Measurements from ENCODE around the gene GMPR2. TPM values are rescaled to one million over a fixed set of nuclear protein-coding genes. Genes with fewer than 3 reads are reported as not detected.

Gene GMPR2
- total and polyA plus RNA-seq, 2 of the 13 experiments (the other 11 are each of a cell fraction or from before 2014, with no cell fraction given) = 210 to 273 TPM

DNA sequence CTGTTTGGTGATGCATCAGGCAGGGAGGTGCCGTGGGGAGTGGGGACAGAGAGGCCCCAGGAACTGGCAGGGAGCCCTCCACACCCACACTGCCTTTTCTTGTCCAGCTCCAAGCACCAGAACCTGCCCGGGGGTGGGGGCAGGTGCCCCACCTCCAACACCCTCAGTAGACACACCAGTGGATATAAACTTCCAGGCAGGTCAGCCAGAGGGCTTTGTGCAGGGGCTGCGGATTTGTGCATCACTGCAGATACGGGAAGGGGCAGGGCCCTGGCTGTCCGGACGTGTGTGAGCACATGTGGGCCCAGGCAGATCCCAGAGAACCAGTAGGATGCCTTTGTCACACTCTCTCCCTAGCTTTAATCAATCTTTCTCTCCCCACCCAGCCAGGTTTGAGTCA, 31.6 kb downstream of the GMPR2 start (continued):
- TF ChIP-seq, protein P1, sequence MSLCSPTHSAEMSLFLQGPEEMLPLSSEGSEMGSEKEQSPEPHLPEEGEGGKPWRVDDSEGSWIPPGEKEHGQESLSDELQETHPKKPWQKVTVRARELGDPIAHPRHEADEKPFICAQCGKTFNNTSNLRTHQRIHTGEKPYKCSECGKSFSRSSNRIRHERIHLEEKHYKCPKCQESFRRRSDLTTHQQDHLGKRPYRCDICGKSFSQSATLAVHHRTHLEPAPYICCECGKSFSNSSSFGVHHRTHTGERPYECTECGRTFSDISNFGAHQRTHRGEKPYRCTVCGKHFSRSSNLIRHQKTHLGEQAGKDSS (CRISPR knock-in tag; IDR thresholded peaks at IDR 0.05; ENCODE audit: borderline replicate concordance, low read depth) = no peak
- TF ChIP-seq ZNF225 (CRISPR knock-in tag; IDR thresholded peaks at IDR 0.05) (peak; percentile 40; the same call in 1 of the 2 replicates), RBFOX2 (IDR thresholded peaks at IDR 0.05; ENCODE audit: low read depth, low read length) (0 out of 2 replicates have a peak, but pooled peaks have one; percentile 4), AGO2 (optimal IDR thresholded peaks at IDR 0.05; ENCODE audit: low read depth, low read length) (peak; percentile 39)
- TF ChIP-seq, protein P2, sequence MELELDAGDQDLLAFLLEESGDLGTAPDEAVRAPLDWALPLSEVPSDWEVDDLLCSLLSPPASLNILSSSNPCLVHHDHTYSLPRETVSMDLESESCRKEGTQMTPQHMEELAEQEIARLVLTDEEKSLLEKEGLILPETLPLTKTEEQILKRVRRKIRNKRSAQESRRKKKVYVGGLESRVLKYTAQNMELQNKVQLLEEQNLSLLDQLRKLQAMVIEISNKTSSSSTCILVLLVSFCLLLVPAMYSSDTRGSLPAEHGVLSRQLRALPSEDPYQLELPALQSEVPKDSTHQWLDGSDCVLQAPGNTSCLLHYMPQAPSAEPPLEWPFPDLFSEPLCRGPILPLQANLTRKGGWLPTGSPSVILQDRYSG (CRISPR knock-in tag; IDR thresholded peaks at IDR 0.05) = no peak

DNA sequence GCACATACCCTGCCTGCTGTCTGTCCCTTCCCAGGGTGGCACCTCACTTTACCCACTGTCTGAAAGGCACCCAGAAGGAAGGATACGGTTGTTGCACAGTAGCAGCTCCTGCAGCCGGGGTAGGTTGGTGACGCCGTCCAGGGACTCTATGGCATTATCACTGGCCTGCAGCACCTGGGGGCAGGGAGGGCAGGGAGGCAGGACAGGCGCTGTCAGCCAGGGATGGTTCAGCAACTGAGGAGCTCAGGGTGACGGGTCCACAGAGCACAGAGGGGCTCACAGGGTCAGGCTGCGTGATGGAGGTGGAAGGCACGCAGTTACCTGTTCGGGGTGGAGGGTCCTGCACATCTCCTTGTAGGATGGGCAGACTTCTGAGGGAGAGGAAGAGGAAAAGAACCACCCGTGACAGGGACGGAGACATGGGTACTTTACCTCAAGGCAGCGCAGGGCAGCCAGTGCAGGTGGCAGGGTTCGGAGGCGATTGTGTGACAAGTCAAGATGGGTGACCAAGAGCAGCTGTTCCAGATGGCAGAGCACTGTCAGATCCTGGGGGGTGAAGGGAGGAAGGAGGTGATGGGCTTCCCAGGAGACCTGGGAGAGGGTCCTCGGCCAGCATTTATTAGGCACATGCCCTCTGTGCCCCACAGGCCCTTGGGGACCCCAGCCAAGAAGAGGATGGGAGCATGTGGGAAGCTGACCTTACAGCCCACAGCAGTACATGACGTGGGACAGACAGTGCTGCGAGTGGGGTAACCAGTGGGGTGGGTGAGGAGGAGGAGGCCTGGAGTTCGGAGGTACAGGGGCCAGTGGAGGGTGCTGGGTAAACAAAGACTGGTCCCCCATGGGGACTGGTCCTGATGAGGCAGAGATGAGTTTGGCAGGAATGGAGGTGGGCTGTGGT, 33.9 kb downstream of the GMPR2 start:
- WGBS (ENCODE audit: low lambda C conversion rate) = 92% methylated on average over 18 of the region's 18 CpGs
- no peak for ATAC-seq
- H3K4me1 ChIP-seq (ENCODE audit: insufficient read depth, low read length) = peaks cover 9% of the 10 kb centered on the region
- no peak overlapping the region for H3K4me2 ChIP-seq (ENCODE audit: low read depth, low read length)
- ChIA-PET CTCF (ENCODE audit: low intra/inter-chr PET ratio, low total read pairs) (no interaction called here), POLR2A (interaction anchor here (3.7 to 16.5 kb wide), 3 partner anchors 10 to 26 kb away, joined by 23 to 435 read pairs (median 254); partner anchors contain the start of genes TGM1 and TINF2)
- H4K20me1 ChIP-seq (ENCODE audit: insufficient read depth, low read length) = no peaks in the 10 kb centered on the region
- no peaks in the 10 kb centered on the region; a peak in 1 of 5 replicates for H3K27me3 ChIP-seq (ENCODE audit: control insufficient read depth in 1 of 2, insufficient read depth in 2 of 2, low read length in 2 of 2)
- intact Hi-C loops (cut with micrococcal nuclease; ENCODE audit: unreplicated experiment) (no loop called here), in situ Hi-C loops (cut with HindIII; ENCODE audit: extremely low pct_ligation_motif_present, low pct_unique_long_range_greater_than_20kb) (no loop called here)
- no peak for FAIRE-seq
- DNase-seq (ENCODE audit: low spot score) = no peak
- H3K9ac ChIP-seq (ENCODE audit: insufficient read depth, low read depth, low read length) = no peak overlapping the region
- peaks cover 19 to 38% of the 10 kb centered on the region in 2 experiments; a peak in 4 of 5 replicates for H3K36me3 ChIP-seq (replicated peaks in 1 of 2; ENCODE audit: control insufficient read depth in 1 of 2, insufficient read depth in 2 of 2, low read length in 2 of 2)
- peaks cover under 1% of the 10 kb centered on the region for H3K79me2 ChIP-seq (ENCODE audit: insufficient read depth, low read length)
- H3K4me3 ChIP-seq (replicated peaks in 1 of 3; ENCODE audit: insufficient read depth in 1 of 3, low read depth in 2 of 3, low read length in 3 of 3) = no peak overlapping the region
- H3K27ac ChIP-seq (ENCODE audit: extremely low read length, insufficient read depth, low read length) = no peak overlapping the region
- no TSS peak for BruUV-seq (replicated peaks)
- H3K9me3 ChIP-seq (ENCODE audit: low read length) = no peaks in the 10 kb centered on the region
- H2AFZ ChIP-seq (ENCODE audit: low read length) = no peak overlapping the region
- TF ChIP-seq ZNF883 (CRISPR knock-in tag; IDR thresholded peaks at IDR 0.05; ENCODE audit: not compliant biosample characterization) (peak; percentile 14), ZNF747 (CRISPR knock-in tag; IDR thresholded peaks at IDR 0.05; ENCODE audit: borderline replicate concordance) (no peak), AGO2 (optimal IDR thresholded peaks at IDR 0.05; ENCODE audit: low read depth, low read length) (peak; percentile 34), SMAD1 (CRISPR knock-in tag; IDR thresholded peaks at IDR 0.05; ENCODE audit: borderline replicate concordance, low read depth) (0 out of 2 replicates have a peak, but pooled peaks have one; percentile 51)
- TF ChIP-seq, protein P3, sequence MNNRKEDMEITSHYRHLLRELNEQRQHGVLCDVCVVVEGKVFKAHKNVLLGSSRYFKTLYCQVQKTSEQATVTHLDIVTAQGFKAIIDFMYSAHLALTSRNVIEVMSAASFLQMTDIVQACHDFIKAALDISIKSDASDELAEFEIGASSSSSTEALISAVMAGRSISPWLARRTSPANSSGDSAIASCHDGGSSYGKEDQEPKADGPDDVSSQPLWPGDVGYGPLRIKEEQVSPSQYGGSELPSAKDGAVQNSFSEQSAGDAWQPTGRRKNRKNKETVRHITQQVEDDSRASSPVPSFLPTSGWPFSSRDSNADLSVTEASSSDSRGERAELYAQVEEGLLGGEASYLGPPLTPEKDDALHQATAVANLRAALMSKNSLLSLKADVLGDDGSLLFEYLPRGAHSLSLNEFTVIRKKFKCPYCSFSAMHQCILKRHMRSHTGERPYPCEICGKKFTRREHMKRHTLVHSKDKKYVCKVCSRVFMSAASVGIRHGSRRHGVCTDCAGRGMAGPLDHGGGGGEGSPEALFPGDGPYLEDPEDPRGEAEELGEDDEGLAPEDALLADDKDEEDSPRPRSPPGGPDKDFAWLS (CRISPR knock-in tag; IDR thresholded peaks at IDR 0.05; ENCODE audit: borderline replicate concordance) = no peak
- TF ChIP-seq, protein P4, sequence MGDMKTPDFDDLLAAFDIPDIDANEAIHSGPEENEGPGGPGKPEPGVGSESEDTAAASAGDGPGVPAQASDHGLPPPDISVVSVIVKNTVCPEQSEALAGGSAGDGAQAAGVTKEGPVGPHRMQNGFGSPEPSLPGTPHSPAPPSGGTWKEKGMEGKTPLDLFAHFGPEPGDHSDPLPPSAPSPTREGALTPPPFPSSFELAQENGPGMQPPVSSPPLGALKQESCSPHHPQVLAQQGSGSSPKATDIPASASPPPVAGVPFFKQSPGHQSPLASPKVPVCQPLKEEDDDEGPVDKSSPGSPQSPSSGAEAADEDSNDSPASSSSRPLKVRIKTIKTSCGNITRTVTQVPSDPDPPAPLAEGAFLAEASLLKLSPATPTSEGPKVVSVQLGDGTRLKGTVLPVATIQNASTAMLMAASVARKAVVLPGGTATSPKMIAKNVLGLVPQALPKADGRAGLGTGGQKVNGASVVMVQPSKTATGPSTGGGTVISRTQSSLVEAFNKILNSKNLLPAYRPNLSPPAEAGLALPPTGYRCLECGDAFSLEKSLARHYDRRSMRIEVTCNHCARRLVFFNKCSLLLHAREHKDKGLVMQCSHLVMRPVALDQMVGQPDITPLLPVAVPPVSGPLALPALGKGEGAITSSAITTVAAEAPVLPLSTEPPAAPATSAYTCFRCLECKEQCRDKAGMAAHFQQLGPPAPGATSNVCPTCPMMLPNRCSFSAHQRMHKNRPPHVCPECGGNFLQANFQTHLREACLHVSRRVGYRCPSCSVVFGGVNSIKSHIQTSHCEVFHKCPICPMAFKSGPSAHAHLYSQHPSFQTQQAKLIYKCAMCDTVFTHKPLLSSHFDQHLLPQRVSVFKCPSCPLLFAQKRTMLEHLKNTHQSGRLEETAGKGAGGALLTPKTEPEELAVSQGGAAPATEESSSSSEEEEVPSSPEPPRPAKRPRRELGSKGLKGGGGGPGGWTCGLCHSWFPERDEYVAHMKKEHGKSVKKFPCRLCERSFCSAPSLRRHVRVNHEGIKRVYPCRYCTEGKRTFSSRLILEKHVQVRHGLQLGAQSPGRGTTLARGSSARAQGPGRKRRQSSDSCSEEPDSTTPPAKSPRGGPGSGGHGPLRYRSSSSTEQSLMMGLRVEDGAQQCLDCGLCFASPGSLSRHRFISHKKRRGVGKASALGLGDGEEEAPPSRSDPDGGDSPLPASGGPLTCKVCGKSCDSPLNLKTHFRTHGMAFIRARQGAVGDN (CRISPR knock-in tag; IDR thresholded peaks at IDR 0.05) = 0 out of 2 replicates have a peak, but pooled peaks have one; percentile 9
